GM18519 (cell line): ENCODE data around the gene IGSF5.
"Not testable (repeated sequence)": the region's sequence is repeated elsewhere in the genome, so short reads cannot be mapped to it uniquely, and the experiment has no call there.

ENCODE experiments used
- ATAC-seq: cut with Tn5 transposase; IDR thresholded peaks from one replicate; pipeline ENCODE4 v1.9.1; 2021; ENCODE audit warnings: mild to moderate bottlenecking, moderate library complexity; ENCODE audit not compliant: unreplicated experiment, low FRiP score

Gene IGSF5

DNA sequence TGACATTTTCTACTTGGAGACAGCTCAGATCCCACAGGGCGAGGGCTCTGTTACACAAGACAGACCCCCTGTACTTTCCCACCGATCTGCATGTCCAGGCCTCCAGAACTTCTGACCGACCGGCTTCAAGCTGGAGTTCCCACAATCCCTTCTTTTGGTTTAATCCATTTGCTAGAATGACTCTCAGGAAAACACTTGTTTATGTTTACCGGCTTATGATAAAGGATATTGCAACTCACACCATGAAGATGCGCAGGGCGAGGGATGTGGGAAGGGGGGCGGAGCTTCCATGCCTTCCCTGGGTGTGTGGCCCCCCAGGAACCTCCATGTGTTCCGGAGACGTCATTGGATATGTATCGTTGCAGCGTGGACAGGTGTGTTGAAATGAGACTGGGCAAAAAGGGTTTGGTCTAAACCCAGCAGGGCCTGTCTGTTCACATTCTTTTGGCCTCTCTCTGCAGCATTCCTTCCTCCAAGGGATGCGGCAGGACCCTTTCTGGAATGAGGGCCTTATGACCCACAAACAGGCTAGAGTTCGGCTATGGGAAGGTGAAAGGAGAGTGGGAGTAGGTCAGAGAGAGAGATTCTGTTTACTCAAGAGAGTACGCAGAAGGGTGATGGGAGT is 7.5 kb upstream of the IGSF5 start:
- ATAC-seq = no peak

DNA sequence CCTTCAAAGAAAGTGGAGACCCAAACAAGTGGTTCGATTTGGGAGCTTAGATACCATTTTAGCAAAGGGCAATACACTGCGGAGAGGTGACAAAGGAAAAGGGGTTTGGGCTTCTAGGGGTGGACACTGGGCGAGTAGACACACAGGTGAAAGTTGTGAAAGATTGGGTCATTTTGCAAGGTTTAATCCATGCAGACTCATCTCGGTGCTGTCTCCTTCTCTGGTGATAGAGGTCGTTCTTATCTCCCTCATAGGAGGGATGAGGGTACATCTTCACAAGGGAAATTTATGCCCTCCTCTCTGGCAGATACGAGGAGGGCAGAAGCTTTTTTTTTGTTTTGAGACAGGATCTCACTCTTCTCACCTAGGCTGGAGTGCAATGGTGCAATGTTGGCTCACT is 6.4 kb upstream of the IGSF5 start:
- no peak for ATAC-seq

DNA sequence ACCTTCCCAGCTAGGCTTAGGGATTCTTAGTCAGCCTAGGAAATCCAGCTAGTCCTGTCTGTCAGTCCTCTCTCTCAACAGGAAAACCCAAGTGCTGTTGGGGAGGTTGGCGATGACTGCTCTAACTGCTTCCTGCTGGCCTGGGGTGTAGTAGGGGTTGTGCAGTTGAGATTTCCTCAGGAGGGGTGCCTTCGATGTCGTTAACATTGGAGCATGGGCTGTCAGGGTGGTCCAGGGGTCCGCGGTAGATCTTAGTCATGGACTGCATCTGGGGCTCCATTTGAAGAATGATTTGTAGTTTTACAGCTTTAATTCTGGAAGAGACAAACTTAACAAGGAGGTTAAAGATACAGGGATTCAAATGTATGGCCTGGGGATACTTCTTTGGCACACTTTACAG is 5.5 kb upstream of the IGSF5 start:
- not testable (repeated sequence) for ATAC-seq

DNA sequence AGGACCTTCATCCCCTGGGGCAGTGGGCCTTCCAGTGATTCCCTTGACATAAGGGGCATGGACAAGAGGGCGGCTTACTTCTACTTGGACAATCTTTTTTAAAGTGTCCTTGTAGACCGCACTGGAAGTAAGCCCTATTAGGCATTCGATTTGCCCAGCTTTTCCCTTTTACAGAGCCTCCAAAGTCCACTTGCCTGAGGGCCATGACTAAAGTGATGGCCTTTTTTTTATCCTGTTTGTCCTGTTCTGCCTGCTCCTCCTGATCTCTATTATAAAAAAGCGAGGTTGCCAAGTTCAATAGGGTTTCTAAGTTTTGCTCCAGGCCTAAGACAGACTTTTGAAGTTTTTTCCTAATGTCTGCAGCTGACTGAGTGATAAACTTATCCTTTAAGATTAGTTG is 2.4 kb upstream of the IGSF5 start:
- not testable (repeated sequence) for ATAC-seq

DNA sequence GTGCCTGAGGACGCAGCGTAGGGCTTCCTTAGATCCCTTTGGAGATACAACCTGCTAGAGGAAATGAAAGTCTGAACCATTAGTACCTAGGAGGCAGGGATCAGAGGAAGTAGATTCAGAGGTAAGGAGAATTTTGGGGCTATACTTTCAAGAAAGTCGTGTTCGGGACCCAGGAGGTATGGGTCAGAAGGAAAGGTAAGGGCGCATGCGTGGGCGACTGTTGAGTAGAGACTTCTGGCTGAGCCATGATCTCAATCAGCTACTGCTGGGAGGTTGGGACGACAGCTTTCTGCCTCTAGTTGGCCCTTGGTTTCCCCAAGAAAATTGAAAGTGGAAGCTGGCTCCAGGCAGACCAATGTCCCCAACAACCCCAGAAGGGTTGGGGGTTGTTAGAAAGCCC is 349 bp downstream of the IGSF5 start:
- not testable (repeated sequence) for ATAC-seq

DNA sequence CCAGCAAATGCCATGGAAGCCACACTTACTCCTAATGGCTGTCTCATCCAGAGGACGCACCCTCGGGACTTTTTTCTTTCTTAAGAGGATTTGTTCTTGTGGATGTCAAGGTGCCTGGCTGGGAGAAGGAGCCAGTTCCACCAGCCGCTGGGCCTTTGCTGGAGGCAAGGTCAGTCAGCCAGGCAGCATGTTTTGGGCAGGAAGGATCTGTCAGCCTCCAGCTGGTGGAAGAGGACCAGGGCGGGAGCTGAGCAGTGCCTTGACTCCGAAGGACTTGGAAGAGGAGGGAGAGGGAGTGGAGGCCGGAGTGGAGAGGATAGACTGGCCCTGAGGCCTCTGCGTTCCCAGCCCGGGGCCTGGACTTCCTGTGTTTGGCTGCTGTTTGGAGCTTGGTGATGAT is 5.7 kb downstream of the IGSF5 start:
- ATAC-seq = no peak

DNA sequence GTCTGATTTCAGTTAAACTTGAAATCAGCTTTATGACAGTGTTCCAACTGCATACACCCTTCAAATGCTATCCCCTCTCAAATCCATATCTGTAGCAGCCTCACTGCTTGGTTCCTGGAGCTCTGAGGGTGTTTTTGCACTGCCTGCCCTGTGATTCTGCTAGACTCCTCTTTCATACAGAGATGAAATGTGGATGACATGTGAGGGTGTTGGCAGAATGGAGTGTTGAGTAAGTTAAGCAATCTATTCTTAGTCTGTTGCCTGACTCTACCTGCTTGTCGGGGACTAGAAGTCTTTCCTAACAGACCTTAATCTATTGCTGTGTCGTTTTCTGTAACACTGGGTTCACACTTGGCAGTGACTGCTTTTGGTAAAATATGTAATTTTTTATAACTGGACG is 9.8 kb downstream of the IGSF5 start:
- no peak for ATAC-seq

DNA sequence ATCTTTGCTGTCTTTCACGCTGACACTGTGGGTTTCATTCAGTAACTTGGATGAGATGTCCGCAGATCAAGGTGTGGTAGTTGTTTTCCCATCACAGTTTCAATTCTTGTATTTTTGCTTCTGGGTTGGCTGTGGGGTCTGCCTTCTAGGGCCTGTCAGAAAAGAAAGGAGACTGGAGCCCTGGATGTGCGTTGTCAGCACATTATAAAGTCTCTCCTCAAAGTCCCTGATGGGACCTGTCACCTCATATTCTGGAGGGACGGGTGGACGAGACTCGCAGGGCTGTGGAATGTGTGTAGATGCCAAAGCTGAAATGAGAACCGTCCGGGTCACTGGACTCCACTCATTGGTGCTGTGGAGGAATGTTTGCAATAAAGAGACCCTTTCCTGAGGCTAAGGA is 11.3 kb downstream of the IGSF5 start:
- ATAC-seq = no peak

DNA sequence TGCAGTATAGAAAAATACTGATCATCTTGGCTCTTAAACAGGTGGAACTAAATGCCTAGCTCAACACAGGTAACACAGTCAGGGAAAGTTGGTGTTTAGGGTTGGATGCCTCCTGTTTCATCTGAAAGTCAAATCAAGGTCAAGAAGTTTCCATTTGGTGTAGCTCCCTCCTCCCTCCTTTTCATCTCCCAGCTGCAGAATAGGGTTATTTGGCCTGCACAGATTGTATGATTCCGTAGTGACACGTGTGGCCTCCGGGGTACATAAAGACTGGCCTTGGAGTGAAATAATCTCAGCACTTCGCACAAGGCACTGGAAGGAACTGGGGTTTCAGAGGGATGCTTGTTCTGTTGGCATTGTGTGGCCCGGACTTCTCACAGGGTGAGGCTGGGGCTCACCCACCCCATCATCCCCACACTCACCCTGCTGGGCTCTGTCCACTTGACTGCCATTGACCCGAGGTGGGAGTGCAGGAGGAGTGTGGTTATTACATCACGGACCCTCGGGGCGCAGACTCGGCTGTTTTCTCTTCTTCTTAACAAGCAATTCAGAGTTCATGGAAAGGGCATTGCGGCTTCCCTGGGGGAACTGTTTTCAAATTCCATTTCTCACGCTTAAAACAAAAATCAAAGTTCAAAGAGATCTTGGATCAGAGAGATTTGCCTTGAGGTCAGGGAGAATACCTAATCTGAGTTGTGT is 18.4 kb downstream of the IGSF5 start:
- ATAC-seq = no peak

DNA sequence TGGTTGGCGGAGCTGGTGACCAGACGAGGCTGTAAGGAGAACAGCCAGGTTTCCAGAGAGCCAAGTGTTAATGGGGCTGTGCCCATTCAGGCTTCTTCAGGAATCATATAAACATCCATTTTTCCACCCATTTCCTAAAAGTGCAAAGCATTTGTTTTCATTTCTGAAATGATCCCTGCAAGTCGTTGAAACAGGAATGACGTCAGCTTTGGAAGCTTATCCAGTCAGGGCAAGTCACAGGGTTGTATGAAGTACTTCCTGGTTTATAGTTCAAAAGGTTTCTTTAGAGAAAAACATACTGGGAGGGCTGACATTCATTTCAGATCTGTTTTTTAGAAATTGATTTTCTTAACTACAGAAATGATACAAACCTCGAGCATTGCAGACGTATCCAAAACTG is 29.2 kb downstream of the IGSF5 start:
- ATAC-seq = no peak

DNA sequence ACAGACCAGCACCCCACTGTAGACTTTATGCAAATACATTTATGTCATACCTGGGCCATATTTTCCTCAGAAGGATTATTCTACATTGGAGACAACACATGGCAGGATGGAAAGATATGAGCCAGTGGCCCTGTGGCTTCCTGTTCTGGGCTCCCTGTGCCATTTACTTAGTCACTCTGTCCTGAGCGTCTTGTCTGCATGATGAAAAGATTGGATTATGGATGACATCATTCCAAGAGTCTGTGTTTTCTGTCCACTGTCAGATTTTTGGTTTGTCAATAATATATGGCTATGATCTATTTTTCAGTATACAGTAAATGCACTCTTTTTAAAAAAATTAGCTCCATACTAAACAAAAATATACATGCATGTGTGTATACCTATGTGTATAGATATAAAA is 30.8 kb downstream of the IGSF5 start:
- ATAC-seq = no peak

DNA sequence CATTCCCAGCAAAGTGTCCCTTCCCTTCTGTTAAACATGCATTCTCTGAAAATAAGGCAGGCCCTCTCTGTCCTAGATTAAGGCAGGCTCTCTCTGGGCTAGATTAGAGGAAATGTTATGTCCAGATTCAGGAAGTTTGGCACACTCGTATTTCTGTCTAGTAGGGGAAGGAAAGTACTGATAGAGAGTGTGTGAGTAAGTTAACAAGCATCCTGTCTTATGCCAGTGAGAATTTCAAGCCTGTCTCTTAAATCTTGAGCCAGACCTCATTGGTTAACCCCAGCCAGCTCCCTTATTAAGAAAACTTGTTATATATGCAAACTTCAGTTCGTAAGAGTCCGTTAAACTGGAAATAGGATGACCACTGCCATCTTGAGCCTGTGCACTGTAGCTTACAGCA is 31.6 kb downstream of the IGSF5 start:
- ATAC-seq = no peak

DNA sequence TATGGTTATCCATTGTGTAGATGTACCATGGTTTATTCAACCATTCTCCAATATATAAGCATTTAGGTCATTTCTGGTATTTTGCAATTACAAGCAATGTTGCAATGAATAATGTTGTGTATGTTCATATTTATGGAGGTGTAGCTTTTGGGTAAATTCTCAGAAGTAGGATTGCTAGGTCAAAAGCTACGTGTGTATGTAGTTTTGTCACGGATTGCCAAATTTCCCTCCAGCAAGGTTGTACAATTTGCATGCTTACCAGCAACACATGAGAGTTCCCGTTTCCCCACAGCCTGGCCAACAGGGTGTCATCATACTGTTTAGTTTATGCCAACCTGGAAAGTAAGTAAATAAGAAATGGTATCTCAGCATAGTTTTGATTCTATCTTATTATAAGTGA is 36.3 kb downstream of the IGSF5 start:
- no peak for ATAC-seq

DNA sequence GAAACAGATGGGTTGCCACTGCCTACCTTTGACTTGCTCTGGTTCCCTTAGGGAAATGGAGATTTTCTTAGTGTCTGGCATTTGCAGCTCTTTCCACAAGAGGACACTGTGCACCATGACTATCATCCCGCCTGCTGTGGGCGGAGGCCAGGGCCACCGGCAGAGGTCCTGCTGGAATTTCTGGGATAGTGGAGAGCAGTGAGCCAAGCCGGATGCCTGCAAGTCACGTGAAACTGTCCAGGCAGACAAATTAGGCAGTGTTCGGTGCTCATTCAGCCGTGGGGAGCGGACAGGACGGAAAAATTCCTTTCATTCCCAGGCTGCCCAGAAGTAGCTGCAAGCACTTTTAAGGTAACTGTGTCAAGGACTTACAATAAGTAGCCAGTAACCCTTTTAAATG is 43.4 kb downstream of the IGSF5 start:
- no peak for ATAC-seq

DNA sequence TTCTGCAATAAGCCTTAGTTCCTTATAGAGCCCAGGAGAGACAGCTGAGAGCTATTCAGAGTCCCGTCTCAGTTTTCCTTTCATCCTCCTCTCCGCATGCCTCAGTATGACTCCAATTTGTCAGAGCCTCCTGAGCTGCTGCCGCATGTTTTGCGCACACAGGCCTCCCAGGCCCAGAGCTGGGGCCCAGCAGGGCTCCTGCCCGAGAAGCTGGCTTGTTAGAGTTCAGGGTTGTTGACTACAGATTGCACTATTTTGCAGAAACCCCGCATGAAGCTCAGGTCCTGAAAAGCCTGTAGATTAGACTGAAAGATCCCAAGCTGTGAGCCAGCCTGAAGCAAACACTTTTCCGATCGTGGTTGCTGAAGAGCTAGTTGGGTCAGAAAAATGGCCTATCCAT is 51.5 kb downstream of the IGSF5 start:
- ATAC-seq = no peak

DNA sequence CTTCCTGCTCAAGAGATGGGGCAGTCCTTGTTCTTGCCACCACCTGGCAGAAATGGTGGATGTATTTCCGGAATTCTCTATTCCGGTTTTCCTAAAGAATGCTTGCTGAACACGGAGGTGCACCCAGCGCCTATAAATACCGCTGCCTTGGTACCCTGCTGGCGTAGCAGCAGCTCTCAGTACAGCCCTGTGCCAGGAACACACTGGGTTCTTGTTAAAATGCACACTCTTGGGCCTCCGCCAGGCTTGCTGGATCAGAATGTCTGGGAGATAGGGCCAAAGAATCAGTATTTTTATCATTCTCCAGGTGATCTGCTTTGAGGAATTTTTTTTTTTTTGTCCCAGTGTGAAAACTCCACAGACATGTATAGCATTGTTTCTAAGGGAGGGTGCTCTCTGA is 54.2 kb downstream of the IGSF5 start:
- no peak for ATAC-seq

DNA sequence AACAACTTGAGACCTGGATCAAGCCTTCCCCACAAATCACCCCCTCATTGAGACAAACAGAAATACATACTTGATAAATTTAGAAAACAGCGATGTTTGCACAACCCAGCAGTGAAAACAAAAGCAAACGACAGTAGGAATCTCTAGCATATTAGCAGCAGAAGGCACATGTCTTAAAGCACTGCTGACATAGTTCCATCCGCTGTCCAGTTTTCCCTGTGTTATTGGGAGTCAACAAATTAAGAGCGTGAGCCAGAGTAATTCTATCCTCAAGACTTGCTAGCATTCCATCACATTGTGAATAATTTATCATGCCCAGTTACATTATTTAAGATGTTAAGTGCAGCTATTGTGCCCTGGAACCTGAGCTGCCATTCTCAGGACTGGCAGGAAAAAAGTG is 55.3 kb downstream of the IGSF5 start:
- ATAC-seq = no peak

DNA sequence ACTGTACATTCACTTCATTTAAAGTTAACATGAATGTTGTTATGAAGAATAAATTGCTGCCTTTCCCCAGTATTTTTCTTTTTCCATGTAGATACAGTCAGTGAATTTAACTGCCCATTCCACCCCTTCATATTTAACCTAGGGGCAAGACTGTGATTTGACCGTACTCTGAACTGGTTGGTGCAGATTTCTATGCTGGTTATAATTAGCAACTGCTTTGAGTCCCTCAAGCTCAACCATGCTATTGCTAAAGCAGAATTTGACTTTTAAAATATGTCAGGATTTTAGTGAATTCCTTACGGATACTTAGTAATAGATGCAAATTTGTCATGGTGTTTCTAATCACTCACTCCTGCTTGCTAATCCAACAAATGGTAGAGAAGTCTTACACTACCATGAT is 57.2 kb downstream of the IGSF5 start:
- no peak for ATAC-seq

DNA sequence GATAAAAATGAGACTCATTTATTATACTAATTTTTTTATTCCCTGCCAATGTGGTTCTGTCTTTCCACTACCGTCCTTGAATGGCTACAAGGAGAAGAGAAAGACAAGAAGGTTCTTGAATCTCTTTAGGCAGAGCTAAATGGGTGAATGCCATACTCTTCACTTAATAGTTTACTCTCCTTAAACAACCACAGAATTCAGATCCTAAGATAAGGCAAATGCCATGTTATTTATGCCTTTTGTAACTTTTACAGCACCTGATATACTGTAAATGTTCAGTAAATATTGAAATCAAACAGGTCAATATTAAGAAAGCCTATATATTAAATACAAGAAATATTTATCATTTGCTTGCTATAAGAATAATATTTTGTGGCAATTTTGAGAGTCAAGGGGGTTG is 58.4 kb downstream of the IGSF5 start:
- no peak for ATAC-seq

DNA sequence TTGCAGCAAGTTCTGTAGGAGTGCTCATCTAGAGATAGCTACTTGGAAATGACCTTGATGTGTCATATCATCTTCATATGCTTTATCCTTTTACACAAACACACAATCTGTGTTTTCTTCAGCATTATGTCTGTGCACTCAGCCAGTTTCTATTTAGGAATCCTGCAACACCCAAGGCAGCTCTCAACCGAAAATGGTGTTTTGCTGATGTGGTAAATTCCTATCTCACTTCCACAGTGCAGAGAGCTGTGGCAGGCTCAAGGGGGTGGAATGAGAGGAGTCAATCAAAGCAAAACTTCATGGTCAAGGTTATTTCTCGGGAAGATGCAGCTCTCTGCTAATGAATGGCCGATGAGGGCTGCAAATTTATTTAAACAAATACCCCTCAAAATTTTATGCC is 59.3 kb downstream of the IGSF5 start:
- ATAC-seq = no peak

DNA sequence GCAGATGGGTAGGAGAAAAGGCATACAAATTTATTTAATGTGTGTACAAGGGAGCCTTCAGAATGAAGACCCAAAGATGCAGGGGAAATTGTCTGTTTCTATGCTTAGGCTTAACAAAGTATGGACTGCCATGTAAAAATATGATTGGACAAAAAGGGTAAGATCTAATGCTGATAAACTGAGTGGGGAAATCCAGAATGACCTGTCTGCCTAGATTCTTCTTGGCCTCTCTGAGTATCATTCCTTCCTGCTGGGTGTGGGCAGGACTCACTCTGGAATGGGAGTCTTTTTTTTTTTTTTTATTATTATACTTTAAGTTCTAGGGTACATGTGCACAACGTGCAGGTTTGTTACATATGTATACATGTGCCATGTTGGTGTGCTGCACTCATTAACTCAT is 61.0 kb downstream of the IGSF5 start:
- no peak for ATAC-seq

DNA sequence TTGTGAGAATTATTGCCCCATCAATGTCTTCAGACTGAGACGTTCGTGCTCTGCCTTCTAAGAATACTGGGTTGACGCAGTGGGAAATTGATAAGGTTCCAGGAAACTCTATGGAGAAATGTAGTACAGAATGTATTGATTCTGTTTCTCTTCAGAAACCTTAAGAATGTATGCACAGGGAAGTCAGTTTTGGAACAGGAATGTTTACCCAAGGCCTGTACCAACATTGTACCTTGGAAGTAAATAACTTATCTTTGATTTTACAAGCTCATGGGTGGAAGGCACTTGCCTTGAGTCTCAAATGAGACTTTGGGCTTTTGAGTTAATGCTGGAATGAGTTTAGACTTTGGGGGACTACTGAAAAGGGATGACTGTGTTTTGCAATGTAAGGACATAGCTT is 62.8 kb downstream of the IGSF5 start:
- no peak for ATAC-seq

DNA sequence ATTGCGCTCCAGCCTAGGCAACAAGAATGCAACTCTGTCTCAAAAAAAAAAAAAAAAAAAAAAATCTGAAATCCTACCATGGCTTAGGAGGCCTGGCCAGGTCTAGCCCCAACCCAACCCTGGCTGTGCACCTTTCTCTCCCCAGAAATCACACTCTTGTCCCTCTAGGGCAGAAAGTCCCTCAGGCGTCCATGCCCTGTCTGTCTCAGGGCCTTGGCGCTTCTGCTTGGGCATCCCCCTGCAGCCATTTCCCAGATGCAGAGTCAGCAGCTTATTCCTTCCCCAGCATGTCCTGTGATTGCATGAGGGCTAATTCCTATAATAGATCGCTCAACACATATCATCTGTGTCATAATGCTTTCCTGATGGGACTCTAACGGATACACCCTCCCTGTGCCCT is 65.0 kb downstream of the IGSF5 start:
- ATAC-seq = no peak
